Neuronal stem cell (in vitro differentiated cells): ENCODE results near the gene ZNF787.

Experiments used
- DNase-seq: peaks from one replicate; pipeline ENCODE4 v3.0.0-alpha.2; 2013; ENCODE audit warnings: low spot score
- H2AFZ ChIP-seq: one replicate; pipeline ENCODE4 v1.6.1; 2013; ENCODE audit warnings: mild to moderate bottlenecking, low read length, inconsistent platforms
- H2AK5ac ChIP-seq: 2 replicates; pipeline ENCODE4 v1.6.1; 2013; ENCODE audit warnings: low read depth, mild to moderate bottlenecking, inconsistent platforms, low read length, moderate library complexity, mixed read lengths
- H2BK120ac ChIP-seq: 2 replicates; pipeline ENCODE4 v1.6.1; 2013; ENCODE audit warnings: low read depth, mild to moderate bottlenecking, inconsistent platforms, low read length, moderate library complexity, mixed read lengths
- H2BK12ac ChIP-seq: one replicate; pipeline ENCODE4 v1.6.1; 2013; ENCODE audit warnings: low read length, inconsistent platforms
- H2BK15ac ChIP-seq: 2 replicates; pipeline ENCODE4 v1.6.1; 2013; ENCODE audit warnings: mild to moderate bottlenecking, low read length, inconsistent platforms, mixed read lengths
- H2BK5ac ChIP-seq: one replicate; pipeline ENCODE4 v1.6.1; 2013; ENCODE audit warnings: inconsistent platforms, mild to moderate bottlenecking, low read length, moderate library complexity
- H3K14ac ChIP-seq: one replicate; pipeline ENCODE4 v1.6.1; 2013; ENCODE audit warnings: low read length, inconsistent platforms
- H3K18ac ChIP-seq: 2 replicates; pipeline ENCODE4 v1.6.1; 2013; ENCODE audit warnings: low read length, inconsistent platforms
- H3K23ac ChIP-seq: 2 replicates; pipeline ENCODE4 v1.6.1; 2013; ENCODE audit warnings: low read depth, mild to moderate bottlenecking, mixed read lengths, low read length, inconsistent platforms; ENCODE audit not compliant: poor library complexity
- H3K27ac ChIP-seq: replicated peaks from 3 replicates; pipeline ENCODE4 v1.5.1; 2013; ENCODE audit warnings: low read length, inconsistent platforms
- H3K27me3 ChIP-seq, 3 experiments: 2 replicates each; pipeline ENCODE4 v1.6.1; 2013; ENCODE audit warnings: low read length in 3 of 3, mild to moderate bottlenecking in 2 of 3, inconsistent platforms in 1 of 3, low read depth in 1 of 3, mixed read lengths in 1 of 3, moderate library complexity in 1 of 3; ENCODE audit not compliant: control insufficient read depth in 3 of 3, insufficient read depth in 3 of 3
- H3K36me3 ChIP-seq, 2 donors: replicated peaks in 1 of 2; 2 replicates each; pipeline ENCODE4 v1.6.1; 2013; ENCODE audit warnings: low read length in 2 of 2; ENCODE audit not compliant: control insufficient read depth in 2 of 2, insufficient read depth in 2 of 2
- H3K4ac ChIP-seq: 2 replicates; pipeline ENCODE4 v1.6.1; 2013; ENCODE audit warnings: inconsistent platforms, mild to moderate bottlenecking, low read length, moderate library complexity
- H3K4me1 ChIP-seq, 2 donors: 1 replicate in 1 of 2; 2 replicates in 1 of 2; pipeline ENCODE4 v1.6.1; 2013; ENCODE audit warnings: low read length in 2 of 2, low read depth in 1 of 2; ENCODE audit not compliant: control insufficient read depth in 2 of 2, insufficient read depth in 1 of 2
- H3K4me2 ChIP-seq: one replicate; pipeline ENCODE4 v1.6.1; 2013; ENCODE audit warnings: mild to moderate bottlenecking, low read length, inconsistent platforms; ENCODE audit not compliant: insufficient read depth, poor library complexity, severe bottlenecking
- H3K4me3 ChIP-seq, 2 donors: 2 replicates each; pipeline ENCODE4 v1.5.1; 2013; ENCODE audit warnings: low read length in 2 of 2, mild to moderate bottlenecking in 2 of 2, inconsistent platforms in 1 of 2, moderate library complexity in 1 of 2
- H3K79me1 ChIP-seq: one replicate; pipeline ENCODE4 v1.6.1; 2013; ENCODE audit warnings: low read depth, mild to moderate bottlenecking, inconsistent platforms, low read length, moderate library complexity
- H3K9ac ChIP-seq: one replicate; pipeline ENCODE4 v1.6.1; 2013; ENCODE audit warnings: mild to moderate bottlenecking, low read depth, low read length, inconsistent platforms; ENCODE audit not compliant: poor library complexity
- H3K9me3 ChIP-seq, 2 donors: replicated peaks in 1 of 2; 2 replicates each; pipeline versions ENCODE3 to v1.6.1; 2013; ENCODE audit warnings: low read length in 2 of 2, mild to moderate bottlenecking in 2 of 2, inconsistent platforms in 1 of 2, low read depth in 1 of 2, mixed read lengths in 1 of 2, moderate library complexity in 1 of 2; ENCODE audit not compliant: control insufficient read depth in 2 of 2, insufficient read depth in 1 of 2
- H4K8ac ChIP-seq: one replicate; pipeline ENCODE4 v1.6.1; 2013; ENCODE audit warnings: low read depth, mild to moderate bottlenecking, inconsistent platforms, low read length, moderate library complexity
- H4K91ac ChIP-seq: one replicate; pipeline ENCODE4 v1.6.1; 2013; ENCODE audit warnings: low read length, low read depth, mild to moderate bottlenecking, inconsistent platforms; ENCODE audit not compliant: poor library complexity
- WGBS, 2 donors: extraction: QIAGEN DNeasy Blood & Tissue Kit; methylation state at CpG; one replicate each; pipeline ENCODE4 v1.1.7; 2013; ENCODE audit warnings: missing lambda C conversion rate in 2 of 2, mixed read lengths in 1 of 2; ENCODE audit not compliant: insufficient read length in 2 of 2, insufficient replicate concordance in 1 of 2; ENCODE audit errors: extremely low coverage in 2 of 2; 5-methylcytosine and 5-hydroxymethylcytosine counted together

The ZNF787 gene

DNA sequence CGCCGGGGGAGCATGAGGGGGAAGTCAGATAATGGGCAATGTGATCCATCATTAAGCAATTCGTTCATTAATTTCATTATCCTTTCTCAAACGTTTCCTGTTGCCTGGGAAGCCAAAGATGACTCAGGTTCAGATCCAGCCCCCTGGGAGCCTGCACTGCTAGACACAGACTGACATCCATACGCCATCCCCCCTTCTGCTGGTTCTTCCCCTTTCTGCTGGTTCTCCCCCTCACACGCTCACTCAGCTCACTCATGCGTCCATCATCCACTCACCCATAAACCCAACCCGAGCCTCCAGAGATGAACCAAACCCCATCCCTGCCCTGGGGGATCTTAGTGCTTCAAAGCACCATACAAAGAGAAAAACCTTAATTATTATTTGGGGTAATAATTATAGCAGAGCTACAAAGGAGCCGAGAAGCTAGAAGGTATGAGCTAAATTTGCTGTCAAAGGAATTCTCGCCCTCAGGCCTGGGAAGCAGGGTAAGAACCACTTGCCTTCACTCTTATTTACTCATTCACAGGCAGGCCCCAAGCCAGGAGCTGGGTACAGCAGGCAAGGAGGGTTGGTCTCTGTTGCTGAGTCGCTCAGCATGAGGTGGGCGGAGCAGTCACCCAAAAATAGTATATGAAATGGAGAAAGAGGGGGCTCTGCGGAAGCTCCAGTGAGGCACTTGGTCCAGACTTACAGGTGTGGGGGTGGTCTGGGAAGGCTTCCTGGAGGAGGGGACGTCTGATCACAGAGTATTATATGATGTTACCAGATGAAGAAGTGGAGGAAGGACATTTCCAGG is 13.0 kb upstream of the ZNF787 start:
- Histone ChIP-seq H3K79me1 (no peaks in the 10 kb centered on the region), H3K23ac (no peak overlapping the region), H3K9ac (no peak overlapping the region), H2BK15ac (no peak overlapping the region), H3K27me3 (no peaks in the 10 kb centered on the region), H3K4me2 (no peak overlapping the region), H3K18ac (no peak overlapping the region), H3K36me3 (no peaks in the 10 kb centered on the region), H4K91ac (no peak overlapping the region), H2AK5ac (no peak overlapping the region), H2AFZ (no peak overlapping the region), H4K8ac (no peak overlapping the region), H2BK5ac (no peak overlapping the region), H3K4ac (no peak overlapping the region), H2BK12ac (peak overlapping the region; percentile 30), H3K27ac (no peak overlapping the region), H3K4me3 (no peak overlapping the region), H3K4me1 (peaks cover 4 to 8% of the 10 kb centered on the region in 2 donors), H2BK120ac (no peak overlapping the region), H3K14ac (no peak overlapping the region), H3K9me3 (no peaks in the 10 kb centered on the region)
- no CpG with 5 or more reads among the region's 14 CpGs for WGBS, 2 donors
- DNase-seq: no peak

DNA sequence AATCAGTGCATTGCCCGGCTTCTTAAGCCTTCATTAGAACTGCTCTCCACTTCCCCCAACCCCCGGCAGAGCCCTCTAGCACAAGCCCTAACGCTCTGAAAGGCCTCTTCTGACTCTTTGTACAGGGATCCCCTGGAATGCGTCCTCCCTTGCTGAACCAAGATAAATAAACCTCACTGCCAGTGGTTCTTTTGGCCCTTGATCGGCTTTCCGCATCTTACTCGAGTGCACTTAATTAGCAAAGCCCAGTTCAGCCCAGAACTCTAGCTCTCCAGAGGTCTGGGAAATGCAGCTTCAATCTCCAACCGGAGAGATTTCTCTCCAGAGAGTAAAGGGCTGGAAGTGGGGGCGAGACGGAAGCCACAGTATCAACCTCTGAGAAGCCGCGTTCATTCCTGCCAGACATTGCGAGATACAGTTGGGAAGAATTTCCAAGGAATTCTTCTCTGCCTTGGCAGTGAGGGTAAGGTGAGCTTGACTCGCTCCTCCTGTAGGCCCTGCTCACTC is 11.3 kb upstream of the ZNF787 start:
- Histone ChIP-seq H3K9ac (no peak overlapping the region), H2AK5ac (no peak overlapping the region), H3K27me3 (no peaks in the 10 kb centered on the region), H3K4ac (no peak overlapping the region), H3K4me3 (no peak overlapping the region), H3K4me2 (no peak overlapping the region), H3K23ac (no peak overlapping the region), H2BK120ac (no peak overlapping the region), H3K36me3 (no peaks in the 10 kb centered on the region), H4K8ac (no peak overlapping the region), H2BK5ac (no peak overlapping the region), H3K18ac (peak overlapping the region; percentile 70), H3K9me3 (no peaks in the 10 kb centered on the region), H3K27ac (peak overlapping the region; percentile 82), H3K14ac (no peak overlapping the region), H3K4me1 (peaks cover 4 to 8% of the 10 kb centered on the region in 2 donors), H2BK12ac (no peak overlapping the region), H4K91ac (no peak overlapping the region), H2AFZ (peak overlapping the region; percentile 94), H3K79me1 (no peaks in the 10 kb centered on the region), H2BK15ac (no peak overlapping the region)
- no CpG with 5 or more reads among the region's 14 CpGs for WGBS, 2 donors
- no peak for DNase-seq

GRCh38 chr19:56131651-56132050 is 10.6 kb upstream of the ZNF787 start:
- H3K4me3 ChIP-seq: no peak overlapping the region
- H3K4me1 ChIP-seq: peaks cover 4 to 8% of the 10 kb centered on the region in 2 donors

DNA sequence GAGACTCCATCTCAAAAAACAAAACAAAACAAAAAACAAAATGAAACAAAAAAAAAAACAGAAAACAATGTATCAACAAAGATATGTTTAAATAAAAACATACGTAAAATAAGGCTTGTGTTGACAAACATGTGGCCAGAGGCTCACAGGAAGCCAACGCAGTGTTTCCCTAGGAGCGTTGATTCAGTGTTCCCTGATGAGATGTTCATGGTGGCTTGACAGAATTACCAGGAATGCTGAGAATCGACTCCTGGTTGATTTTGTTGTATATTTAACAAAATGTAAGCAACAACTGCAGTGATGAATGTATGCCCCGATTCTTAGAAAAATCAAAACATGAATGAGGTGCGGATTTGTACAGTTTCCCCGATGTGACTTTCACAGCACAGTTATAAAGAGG is 8.9 kb upstream of the ZNF787 start:
- no peak overlapping the region for H2AK5ac ChIP-seq
- H3K27me3 ChIP-seq: no peaks in the 10 kb centered on the region
- H2BK120ac ChIP-seq: no peak overlapping the region
- H2BK15ac ChIP-seq: no peak overlapping the region
- no peak overlapping the region for H3K14ac ChIP-seq
- H2AFZ ChIP-seq: no peak overlapping the region
- no peak overlapping the region for H3K18ac ChIP-seq
- WGBS, 2 donors: no CpG with 5 or more reads among the region's 7 CpGs
- H3K4me1 ChIP-seq: peaks cover 7 to 13% of the 10 kb centered on the region in 2 donors
- H3K79me1 ChIP-seq: no peaks in the 10 kb centered on the region
- H2BK5ac ChIP-seq: no peak overlapping the region
- H3K4me3 ChIP-seq: no peak overlapping the region
- no peak overlapping the region for H3K4ac ChIP-seq
- H3K23ac ChIP-seq: no peak overlapping the region
- no peak for DNase-seq
- no peak overlapping the region for H4K91ac ChIP-seq
- no peak overlapping the region for H3K9ac ChIP-seq
- H3K36me3 ChIP-seq: no peaks in the 10 kb centered on the region
- no peaks in the 10 kb centered on the region for H3K9me3 ChIP-seq
- H2BK12ac ChIP-seq: no peak overlapping the region
- H3K4me2 ChIP-seq: no peak overlapping the region
- H3K27ac ChIP-seq: no peak overlapping the region
- H4K8ac ChIP-seq: no peak overlapping the region

More at GRCh38 chr19:56131651-56132050, 10.6 kb upstream of the ZNF787 start:
- Histone ChIP-seq H2BK15ac (no peak overlapping the region), H3K27me3 (no peaks in the 10 kb centered on the region), H3K18ac (no peak overlapping the region), H3K36me3 (no peaks in the 10 kb centered on the region), H3K9me3 (no peaks in the 10 kb centered on the region), H2BK5ac (no peak overlapping the region), H3K23ac (no peak overlapping the region), H3K14ac (no peak overlapping the region), H3K79me1 (no peaks in the 10 kb centered on the region), H3K9ac (no peak overlapping the region), H3K27ac (peak overlapping the region; percentile 82), H4K8ac (no peak overlapping the region), H2BK12ac (no peak overlapping the region), H3K4ac (no peak overlapping the region), H2AFZ (no peak overlapping the region), H4K91ac (no peak overlapping the region), H2BK120ac (no peak overlapping the region), H3K4me2 (no peak overlapping the region), H2AK5ac (no peak overlapping the region)
- no peak for DNase-seq
- WGBS, 2 donors: no CpG with 5 or more reads among the region's 8 CpGs
